ENCODE results near the gene ARRB2. TPM values are rescaled to one million over a fixed set of nuclear protein-coding genes. Genes with fewer than 3 reads are reported as not detected.

Gene ARRB2
- total RNA-seq, 1 donor from 2014 or later, result 5.8 TPM

DNA sequence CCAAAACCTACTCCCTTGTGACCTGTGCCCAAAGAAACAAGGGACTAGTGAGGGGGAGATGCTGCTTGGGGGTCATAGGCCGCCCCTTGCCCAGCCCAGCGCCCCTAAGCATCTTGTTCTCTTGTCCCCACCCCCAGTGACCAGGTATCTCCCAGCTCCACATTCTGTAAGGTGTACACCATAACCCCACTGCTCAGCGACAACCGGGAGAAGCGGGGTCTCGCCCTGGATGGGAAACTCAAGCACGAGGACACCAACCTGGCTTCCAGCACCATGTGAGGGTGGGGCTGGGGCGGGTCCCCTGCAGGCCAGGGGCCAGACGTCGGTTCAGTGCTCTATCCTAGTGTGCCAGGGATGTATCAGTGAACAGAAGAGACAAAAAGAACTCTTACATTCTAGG, 8.7 kb downstream of the ARRB2 start:
- TF ChIP-seq, protein P1, sequence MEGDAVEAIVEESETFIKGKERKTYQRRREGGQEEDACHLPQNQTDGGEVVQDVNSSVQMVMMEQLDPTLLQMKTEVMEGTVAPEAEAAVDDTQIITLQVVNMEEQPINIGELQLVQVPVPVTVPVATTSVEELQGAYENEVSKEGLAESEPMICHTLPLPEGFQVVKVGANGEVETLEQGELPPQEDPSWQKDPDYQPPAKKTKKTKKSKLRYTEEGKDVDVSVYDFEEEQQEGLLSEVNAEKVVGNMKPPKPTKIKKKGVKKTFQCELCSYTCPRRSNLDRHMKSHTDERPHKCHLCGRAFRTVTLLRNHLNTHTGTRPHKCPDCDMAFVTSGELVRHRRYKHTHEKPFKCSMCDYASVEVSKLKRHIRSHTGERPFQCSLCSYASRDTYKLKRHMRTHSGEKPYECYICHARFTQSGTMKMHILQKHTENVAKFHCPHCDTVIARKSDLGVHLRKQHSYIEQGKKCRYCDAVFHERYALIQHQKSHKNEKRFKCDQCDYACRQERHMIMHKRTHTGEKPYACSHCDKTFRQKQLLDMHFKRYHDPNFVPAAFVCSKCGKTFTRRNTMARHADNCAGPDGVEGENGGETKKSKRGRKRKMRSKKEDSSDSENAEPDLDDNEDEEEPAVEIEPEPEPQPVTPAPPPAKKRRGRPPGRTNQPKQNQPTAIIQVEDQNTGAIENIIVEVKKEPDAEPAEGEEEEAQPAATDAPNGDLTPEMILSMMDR (IDR thresholded peaks at IDR 0.05; ENCODE audit: insufficient read depth, low read length, poor library complexity, severe bottlenecking), result no peak
- H3K4me3 ChIP-seq (ENCODE audit: low read depth, low read length), result no peak overlapping the region
- no peaks in the 10 kb centered on the region for H3K27me3 ChIP-seq (ENCODE audit: control insufficient read depth, insufficient read depth, low read length)
- peaks cover 1% of the 10 kb centered on the region for H3K36me3 ChIP-seq (ENCODE audit: control insufficient read depth, insufficient read depth, low read length)
- DNase-seq (ENCODE audit: low read depth), result no peak

DNA sequence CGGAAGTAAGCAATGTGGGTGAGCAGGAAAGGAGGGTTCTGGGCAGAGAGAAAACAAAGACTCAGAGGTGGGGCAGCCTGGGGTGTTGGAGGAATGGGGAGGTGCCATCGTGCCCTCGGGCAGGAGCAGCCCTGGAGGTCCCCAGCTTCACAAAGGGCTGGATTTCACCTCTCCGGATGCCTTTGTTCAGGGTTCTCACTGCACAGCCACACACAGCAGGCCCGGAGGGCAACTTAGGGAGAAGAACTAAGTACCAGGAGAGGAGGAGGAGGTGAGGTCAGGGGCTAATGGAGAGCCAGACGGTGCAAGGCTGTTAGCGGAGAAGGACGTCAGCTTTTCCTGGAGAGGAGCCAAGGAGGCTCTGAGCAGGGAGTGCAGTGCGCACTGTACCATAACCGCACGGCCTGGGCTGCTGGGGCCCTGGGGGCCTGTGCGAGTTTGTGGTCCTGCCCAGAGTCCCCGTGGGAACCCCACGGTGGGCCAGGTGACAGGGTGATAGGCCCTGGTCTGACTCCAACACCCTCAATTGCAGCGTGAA, 9.3 kb downstream of the ARRB2 start:
- Histone ChIP-seq H3K36me3 (ENCODE audit: control insufficient read depth, insufficient read depth, low read length) (peaks cover 1% of the 10 kb centered on the region), H3K27me3 (ENCODE audit: control insufficient read depth, insufficient read depth, low read length) (no peaks in the 10 kb centered on the region), H3K4me3 (ENCODE audit: low read depth, low read length) (no peak overlapping the region)
- TF ChIP-seq, protein P1 (IDR thresholded peaks at IDR 0.05; ENCODE audit: insufficient read depth, low read length, poor library complexity, severe bottlenecking), result no peak
- DNase-seq (ENCODE audit: low read depth), result no peak

DNA sequence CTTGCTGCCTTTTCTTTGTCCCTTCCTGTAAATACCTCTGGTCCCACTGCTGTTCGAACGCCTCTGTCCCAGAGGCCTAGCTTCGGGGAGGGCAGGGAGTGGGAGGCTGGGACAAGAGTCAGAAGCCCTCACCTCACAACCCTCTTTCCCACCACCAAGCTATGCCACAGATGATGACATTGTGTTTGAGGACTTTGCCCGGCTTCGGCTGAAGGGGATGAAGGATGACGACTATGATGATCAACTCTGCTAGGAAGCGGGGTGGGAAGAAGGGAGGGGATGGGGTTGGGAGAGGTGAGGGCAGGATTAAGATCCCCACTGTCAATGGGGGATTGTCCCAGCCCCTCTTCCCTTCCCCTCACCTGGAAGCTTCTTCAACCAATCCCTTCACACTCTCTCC, 10.4 kb downstream of the ARRB2 start:
- Histone ChIP-seq H3K27me3 (ENCODE audit: control insufficient read depth, insufficient read depth, low read length) (no peaks in the 10 kb centered on the region), H3K4me3 (ENCODE audit: low read depth, low read length) (no peak overlapping the region), H3K36me3 (ENCODE audit: control insufficient read depth, insufficient read depth, low read length) (peaks cover 1% of the 10 kb centered on the region)
- DNase-seq (ENCODE audit: low read depth), result no peak
- TF ChIP-seq, protein P1 (IDR thresholded peaks at IDR 0.05; ENCODE audit: insufficient read depth, low read length, poor library complexity, severe bottlenecking), result no peak

DNA sequence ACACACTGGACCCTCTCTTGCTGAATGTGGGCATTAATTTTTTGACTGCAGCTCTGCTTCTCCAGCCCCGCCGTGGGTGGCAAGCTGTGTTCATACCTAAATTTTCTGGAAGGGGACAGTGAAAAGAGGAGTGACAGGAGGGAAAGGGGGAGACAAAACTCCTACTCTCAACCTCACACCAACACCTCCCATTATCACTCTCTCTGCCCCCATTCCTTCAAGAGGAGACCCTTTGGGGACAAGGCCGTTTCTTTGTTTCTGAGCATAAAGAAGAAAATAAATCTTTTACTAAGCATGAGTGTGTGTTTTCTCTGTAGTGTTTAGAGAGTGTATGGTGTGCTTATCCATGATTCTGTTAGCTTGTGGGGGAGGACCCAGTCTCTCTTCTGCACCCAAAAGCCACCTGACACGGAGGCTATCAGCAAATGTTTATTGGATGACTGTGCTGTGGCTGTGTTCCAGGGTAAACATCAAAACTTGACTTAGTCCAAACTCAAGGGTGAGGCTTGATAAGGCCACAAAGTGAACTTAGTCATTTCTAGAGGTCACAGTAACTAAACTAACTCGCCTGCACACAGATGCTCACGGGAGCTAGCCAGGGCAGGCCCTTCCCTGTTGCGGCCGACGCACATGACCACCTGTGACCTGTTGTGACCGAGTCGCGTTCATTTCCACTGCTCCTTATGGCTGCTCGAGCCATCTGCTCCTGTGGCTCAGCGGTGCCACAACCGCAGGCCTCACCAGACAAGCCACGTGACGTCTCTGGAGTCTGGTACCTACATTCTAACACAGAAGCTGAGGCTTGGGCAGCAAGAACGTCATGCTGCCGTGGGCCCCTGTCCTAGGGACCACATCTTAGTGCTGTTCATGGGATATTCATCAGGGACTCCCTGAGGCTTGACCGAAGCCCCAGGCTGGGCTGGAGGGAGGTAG, 11.0 kb downstream of the ARRB2 start:
- TF ChIP-seq, protein P1 (IDR thresholded peaks at IDR 0.05; ENCODE audit: insufficient read depth, low read length, poor library complexity, severe bottlenecking), result no peak
- DNase-seq (ENCODE audit: low read depth), result no peak
- Histone ChIP-seq H3K4me3 (ENCODE audit: low read depth, low read length) (no peak overlapping the region), H3K27me3 (ENCODE audit: control insufficient read depth, insufficient read depth, low read length) (no peaks in the 10 kb centered on the region), H3K36me3 (ENCODE audit: control insufficient read depth, insufficient read depth, low read length) (peaks cover 1% of the 10 kb centered on the region)

DNA sequence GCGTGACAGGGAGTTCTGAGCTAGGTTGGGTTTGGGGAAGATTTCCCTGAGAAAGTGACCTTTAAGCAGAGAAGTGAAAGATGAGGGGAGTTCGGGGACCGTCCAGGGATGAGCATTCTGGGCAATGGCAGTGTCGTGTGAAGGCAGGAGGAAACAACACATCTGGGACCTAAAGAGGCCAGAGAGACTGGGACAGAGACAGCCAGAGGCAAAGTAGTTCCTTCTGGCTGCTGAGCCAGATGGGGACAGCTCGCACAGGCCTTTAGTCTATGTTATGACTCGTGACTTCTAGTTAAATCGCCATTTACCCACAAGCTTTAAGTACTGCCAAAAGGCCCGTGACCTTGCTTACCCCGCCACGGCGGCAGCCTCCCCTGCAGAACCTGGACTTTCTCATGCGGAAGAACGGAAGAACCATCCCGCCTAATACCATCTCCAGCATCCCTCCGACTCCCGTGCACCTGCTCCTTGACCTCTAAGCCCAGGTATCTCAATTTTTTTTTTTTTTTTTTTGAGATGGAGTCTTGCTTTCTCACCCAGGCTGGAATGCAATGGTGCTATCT, 12.3 kb downstream of the ARRB2 start:
- Histone ChIP-seq H3K27me3 (ENCODE audit: control insufficient read depth, insufficient read depth, low read length) (no peaks in the 10 kb centered on the region), H3K4me3 (ENCODE audit: low read depth, low read length) (no peak overlapping the region), H3K36me3 (ENCODE audit: control insufficient read depth, insufficient read depth, low read length) (peaks cover 1% of the 10 kb centered on the region)
- TF ChIP-seq, protein P1 (IDR thresholded peaks at IDR 0.05; ENCODE audit: insufficient read depth, low read length, poor library complexity, severe bottlenecking), result no peak
- DNase-seq (ENCODE audit: low read depth), result no peak
